Mesothelial cell of epicardium (in vitro differentiated cells): Measurements from ENCODE around the gene STKLD1. TPM values are rescaled to one million over a fixed set of nuclear protein-coding genes. Genes with fewer than 3 reads are reported as not detected.

Source experiments
- DNase-seq, 2 experiments: peaks; one replicate each; pipeline ENCODE4 v3.0.0; 2021; ENCODE audit warnings: low spot score in 2 of 2; ENCODE audit not compliant: unreplicated experiment in 2 of 2
- H3K27ac Mint-ChIP-seq: 2 replicates; pipeline ENCODE4 v1.8.0; 2021; ENCODE audit warnings: mixed read lengths
- H3K27me3 Mint-ChIP-seq: 2 replicates; pipeline ENCODE4 v1.8.0; 2021; ENCODE audit warnings: low read depth, mixed read lengths
- H3K36me3 Mint-ChIP-seq: 2 replicates; pipeline ENCODE4 v1.8.0; 2021; ENCODE audit warnings: mixed read lengths
- H3K4me1 Mint-ChIP-seq: 2 replicates; pipeline ENCODE4 v1.8.0; 2021; ENCODE audit warnings: mixed read lengths
- H3K4me3 Mint-ChIP-seq: 2 replicates; pipeline ENCODE4 v1.8.0; 2021; ENCODE audit warnings: mild to moderate bottlenecking, moderate library complexity, mixed read lengths
- H3K9me3 Mint-ChIP-seq: 2 replicates; pipeline ENCODE4 v1.8.0; 2021; ENCODE audit warnings: mixed read lengths
- CTCF ChIP-seq: fragments of 200-600 bp; sonication (generic); IDR thresholded peaks from one replicate; pipeline ENCODE4 v1.5.0; 2021; ENCODE audit warnings: antibody characterized with exemption; ENCODE audit not compliant: unreplicated experiment
- total RNA-seq: library from RNA; stranded (reverse); gene quantifications from 3 replicates; pipeline ENCODE4 v1.2.1, GENCODE V29; 2021

Gene STKLD1
- total RNA-seq, 1 donor from 2014 or later: 6.7 TPM

DNA sequence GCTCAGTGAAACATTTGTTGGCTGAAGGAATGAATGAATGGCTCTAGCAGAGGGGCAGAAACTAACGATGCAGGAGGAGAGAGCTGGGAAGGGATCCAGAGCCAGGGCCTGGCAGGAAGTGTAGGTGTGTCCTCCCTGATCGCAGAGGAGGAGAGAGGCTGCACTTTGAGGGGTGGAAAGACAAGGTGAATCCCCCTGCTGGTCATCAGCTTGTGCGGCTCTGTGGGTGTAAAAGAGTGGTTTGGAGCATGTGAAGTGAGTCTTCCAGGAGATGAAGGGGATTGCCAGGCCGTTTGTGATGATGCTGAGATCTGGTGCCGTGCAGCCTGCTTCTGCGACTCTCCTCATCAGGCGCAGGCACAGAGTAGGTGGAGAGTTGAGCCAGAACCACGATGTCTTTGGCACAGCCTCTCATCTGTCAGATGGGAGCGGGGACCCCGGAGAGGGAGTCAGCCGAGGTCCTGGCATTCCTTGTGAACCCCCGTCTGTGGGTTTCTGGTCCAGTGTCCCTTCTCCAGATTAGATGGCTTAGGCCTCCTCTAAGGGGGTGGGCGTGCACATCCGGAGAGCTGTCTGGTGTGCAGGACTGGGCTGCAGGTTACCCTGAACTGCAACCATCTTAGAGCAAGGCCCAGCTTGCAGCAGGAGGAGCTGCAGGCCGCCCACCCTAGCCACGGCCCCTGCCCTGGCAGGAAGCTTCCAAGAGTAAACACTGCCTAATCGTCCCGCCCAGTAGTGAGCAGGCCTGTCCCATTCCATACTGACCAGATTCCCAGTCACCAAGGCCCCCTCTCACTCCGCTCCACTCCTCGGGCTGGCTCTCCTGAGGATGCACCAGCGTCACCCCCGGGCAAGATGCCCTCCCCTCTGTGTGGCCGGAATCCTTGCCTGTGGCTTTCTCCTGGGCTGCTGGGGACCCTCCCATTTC, 45.7 kb downstream of the STKLD1 start, which contains the start of gene ADAMTS13:
ADAMTS13 (plus strand) TSS at position 753 of the 928 bp plus-strand sequence; CDS start at position 830, 77 bp downstream.
- Mint-ChIP-seq H3K36me3 (no peaks in the 10 kb centered on the region), H3K27ac (no peak within 1 kb of the TSS), H3K4me1 (peaks cover 16% of the 10 kb centered on the region), H3K9me3 (no peaks in the 10 kb centered on the region), H3K4me3 (no peak within 1 kb of the TSS), H3K27me3 (peaks cover 2% of the 10 kb centered on the region)
- TF ChIP-seq CTCF: no peak
- DNase-seq: no peak

DNA sequence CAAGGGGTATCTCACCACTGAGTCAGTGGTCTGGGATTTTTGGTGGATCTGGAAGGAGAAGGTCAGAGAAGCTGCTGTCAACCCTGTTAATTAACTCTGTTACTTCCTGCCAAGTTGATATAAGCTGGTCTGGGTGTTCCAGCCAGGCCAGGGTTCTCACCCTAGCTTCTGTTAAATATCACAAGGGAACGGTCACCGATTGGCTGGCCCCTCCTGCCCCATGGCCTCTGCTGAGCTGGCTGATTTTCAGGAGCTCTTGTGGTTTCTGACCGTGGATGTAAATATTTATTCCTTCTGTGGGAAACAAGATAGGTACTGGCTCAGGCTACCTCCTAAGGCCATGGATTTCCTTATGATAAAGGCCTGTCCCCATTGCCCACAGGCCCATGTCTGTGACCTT, 47.0 kb downstream of the STKLD1 start:
- DNase-seq: no peak
- H3K4me3 Mint-ChIP-seq: no peak overlapping the region
- H3K9me3 Mint-ChIP-seq: no peaks in the 10 kb centered on the region
- peaks cover 3% of the 10 kb centered on the region for H3K36me3 Mint-ChIP-seq
- no peak for TF ChIP-seq CTCF
- peaks cover 11% of the 10 kb centered on the region for H3K4me1 Mint-ChIP-seq
- H3K27ac Mint-ChIP-seq: no peak overlapping the region
- peaks cover 16% of the 10 kb centered on the region for H3K27me3 Mint-ChIP-seq

DNA sequence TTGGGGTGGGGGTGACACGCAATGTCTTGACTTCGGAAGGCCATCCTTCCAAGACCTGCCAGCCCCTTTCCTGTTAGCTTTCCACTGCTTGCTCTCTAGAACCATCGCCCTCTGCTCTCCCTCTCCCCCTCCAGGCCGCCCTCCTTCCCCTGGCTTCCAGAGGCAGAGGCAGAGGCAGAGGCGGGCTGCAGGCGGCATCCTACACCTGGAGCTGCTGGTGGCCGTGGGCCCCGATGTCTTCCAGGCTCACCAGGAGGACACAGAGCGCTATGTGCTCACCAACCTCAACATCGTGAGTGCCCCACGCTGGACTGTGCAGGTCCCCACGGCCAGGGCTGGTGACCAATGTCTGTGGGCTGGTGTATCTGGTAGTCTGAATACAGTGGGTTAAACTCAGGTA, 48.0 kb downstream of the STKLD1 start:
- Mint-ChIP-seq H3K27me3 (peaks cover 16% of the 10 kb centered on the region), H3K9me3 (no peaks in the 10 kb centered on the region), H3K4me1 (peaks cover 2% of the 10 kb centered on the region), H3K36me3 (peaks cover 3% of the 10 kb centered on the region), H3K27ac (no peak overlapping the region), H3K4me3 (no peak overlapping the region)
- DNase-seq: no peak
- no peak for TF ChIP-seq CTCF

DNA sequence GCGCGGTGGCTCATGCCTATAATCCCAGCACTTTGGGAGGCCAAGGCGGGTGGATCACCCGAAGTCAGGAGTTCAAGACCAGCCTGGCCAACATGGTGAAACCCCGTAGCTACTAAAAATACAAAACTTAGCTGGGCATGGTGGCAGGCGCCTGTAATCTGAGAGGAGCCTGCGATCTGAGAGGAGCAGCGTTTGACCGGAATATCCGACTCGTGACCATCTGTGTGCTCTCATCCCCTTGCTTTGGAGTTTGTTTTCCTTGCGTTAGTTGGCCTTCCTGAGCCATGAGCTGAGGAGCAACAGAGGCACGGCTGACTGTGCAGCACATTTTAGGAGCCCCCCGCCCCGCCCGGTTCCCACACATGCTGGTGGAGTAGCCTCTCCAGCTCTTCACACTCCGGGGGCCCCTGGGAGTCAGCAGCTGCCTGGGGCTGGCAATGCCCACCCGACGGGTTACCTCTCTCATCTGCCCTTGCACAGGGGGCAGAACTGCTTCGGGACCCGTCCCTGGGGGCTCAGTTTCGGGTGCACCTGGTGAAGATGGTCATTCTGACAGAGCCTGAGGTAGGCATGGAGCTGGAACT, 49.0 kb downstream of the STKLD1 start:
- peaks cover 22% of the 10 kb centered on the region for H3K27me3 Mint-ChIP-seq
- H3K4me1 Mint-ChIP-seq: peaks cover 4% of the 10 kb centered on the region
- no peak overlapping the region for H3K4me3 Mint-ChIP-seq
- H3K27ac Mint-ChIP-seq: no peak overlapping the region
- peaks cover 3% of the 10 kb centered on the region for H3K36me3 Mint-ChIP-seq
- no peaks in the 10 kb centered on the region for H3K9me3 Mint-ChIP-seq
- TF ChIP-seq CTCF: no peak
- no peak for DNase-seq

DNA sequence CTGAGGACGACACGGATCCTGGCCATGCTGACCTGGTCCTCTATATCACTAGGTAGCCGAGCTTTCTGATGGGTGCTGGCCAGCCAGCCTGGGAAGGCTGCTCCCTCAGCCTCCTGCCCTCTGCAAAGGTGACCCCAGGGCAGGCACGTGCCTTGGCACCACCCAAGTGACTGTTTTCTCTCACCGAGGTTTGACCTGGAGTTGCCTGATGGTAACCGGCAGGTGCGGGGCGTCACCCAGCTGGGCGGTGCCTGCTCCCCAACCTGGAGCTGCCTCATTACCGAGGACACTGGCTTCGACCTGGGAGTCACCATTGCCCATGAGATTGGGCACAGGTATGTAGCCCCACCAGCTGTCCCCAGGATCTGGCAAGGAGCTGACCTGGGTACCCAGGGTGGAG, 49.8 kb downstream of the STKLD1 start:
- no peak for TF ChIP-seq CTCF
- Mint-ChIP-seq H3K4me1 (peaks cover 4% of the 10 kb centered on the region), H3K27me3 (peaks cover 25% of the 10 kb centered on the region), H3K27ac (no peak overlapping the region), H3K4me3 (no peak overlapping the region), H3K36me3 (peaks cover 3% of the 10 kb centered on the region), H3K9me3 (no peaks in the 10 kb centered on the region)
- DNase-seq: no peak
